Ishikawa (cell line): Measurements from ENCODE around the gene COX19.

Source experiments
- CEBPB ChIP-seq: IDR thresholded peaks from 2 replicates; pipeline ENCODE4 v1.6.1; 2012
- CREB1 ChIP-seq: IDR thresholded peaks from 2 replicates; pipeline ENCODE4 v1.6.1; 2012; ENCODE audit warnings: low read depth
- EGR1 ChIP-seq: IDR thresholded peaks from 2 replicates; pipeline ENCODE4 v1.6.1; 2012
- EP300 ChIP-seq: IDR thresholded peaks from 2 replicates; pipeline ENCODE4 v1.6.1; 2012; ENCODE audit warnings: borderline replicate concordance
- FOXM1 ChIP-seq: IDR thresholded peaks from 2 replicates; pipeline ENCODE4 v1.6.1; 2012; ENCODE audit warnings: low read depth, borderline replicate concordance
- NFIC ChIP-seq: IDR thresholded peaks from 2 replicates; pipeline ENCODE4 v1.6.1; 2012
- RAD21 ChIP-seq: IDR thresholded peaks from 2 replicates; pipeline ENCODE4 v1.6.1; 2012; ENCODE audit warnings: low read depth
- TAF1 ChIP-seq: IDR thresholded peaks from 2 replicates; pipeline ENCODE4 v1.6.1; 2012; ENCODE audit warnings: low read depth, mild to moderate bottlenecking
- TCF12 ChIP-seq: IDR thresholded peaks from 2 replicates; pipeline ENCODE4 v1.6.1; 2012; ENCODE audit warnings: low read depth
- TEAD4 ChIP-seq: IDR thresholded peaks from 2 replicates; pipeline ENCODE4 v1.6.1; 2012
- YY1 ChIP-seq: IDR thresholded peaks from 2 replicates; pipeline ENCODE4 v1.6.1; 2012; ENCODE audit warnings: low read depth
- ZBTB7A ChIP-seq: IDR thresholded peaks from 2 replicates; pipeline ENCODE4 v1.6.1; 2012; ENCODE audit warnings: low read depth
- TF ChIP-seq, protein P1 (sequence below): IDR thresholded peaks from 2 replicates; pipeline ENCODE4 v1.6.1; 2012
- TF ChIP-seq, protein P2 (sequence below): IDR thresholded peaks from 2 replicates; pipeline ENCODE4 v1.6.1; 2012
- TF ChIP-seq, protein P3 (sequence below): IDR thresholded peaks from 2 replicates; pipeline ENCODE4 v1.6.1; 2012; ENCODE audit warnings: low read depth, mild to moderate bottlenecking

COX19 gene

DNA sequence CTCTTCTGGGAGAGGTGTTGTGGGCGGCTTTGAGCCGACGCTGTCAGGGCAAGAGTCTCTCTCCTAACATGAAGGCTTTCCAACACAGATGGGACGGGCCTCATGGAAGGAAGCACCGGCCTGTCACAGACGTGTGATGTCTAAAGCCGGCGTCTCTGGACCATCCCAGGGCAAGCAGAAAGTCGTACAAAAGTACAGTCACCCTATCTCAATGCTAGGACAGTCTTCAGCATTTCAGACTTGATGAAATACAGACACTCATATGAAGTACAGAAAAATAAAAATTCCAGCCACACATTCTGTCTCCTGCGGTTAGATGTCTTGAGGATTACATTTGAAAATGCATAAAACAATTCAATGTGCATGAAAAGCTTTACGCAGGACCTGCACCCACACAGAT lies 38.2 kb upstream of the COX19 start:
- TF ChIP-seq CREB1, result no peak
- TF ChIP-seq NFIC, result no peak
- TF ChIP-seq, protein P1, sequence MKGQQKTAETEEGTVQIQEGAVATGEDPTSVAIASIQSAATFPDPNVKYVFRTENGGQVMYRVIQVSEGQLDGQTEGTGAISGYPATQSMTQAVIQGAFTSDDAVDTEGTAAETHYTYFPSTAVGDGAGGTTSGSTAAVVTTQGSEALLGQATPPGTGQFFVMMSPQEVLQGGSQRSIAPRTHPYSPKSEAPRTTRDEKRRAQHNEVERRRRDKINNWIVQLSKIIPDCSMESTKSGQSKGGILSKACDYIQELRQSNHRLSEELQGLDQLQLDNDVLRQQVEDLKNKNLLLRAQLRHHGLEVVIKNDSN, result no peak
- no peak for TF ChIP-seq RAD21
- TF ChIP-seq YY1, result no peak

DNA sequence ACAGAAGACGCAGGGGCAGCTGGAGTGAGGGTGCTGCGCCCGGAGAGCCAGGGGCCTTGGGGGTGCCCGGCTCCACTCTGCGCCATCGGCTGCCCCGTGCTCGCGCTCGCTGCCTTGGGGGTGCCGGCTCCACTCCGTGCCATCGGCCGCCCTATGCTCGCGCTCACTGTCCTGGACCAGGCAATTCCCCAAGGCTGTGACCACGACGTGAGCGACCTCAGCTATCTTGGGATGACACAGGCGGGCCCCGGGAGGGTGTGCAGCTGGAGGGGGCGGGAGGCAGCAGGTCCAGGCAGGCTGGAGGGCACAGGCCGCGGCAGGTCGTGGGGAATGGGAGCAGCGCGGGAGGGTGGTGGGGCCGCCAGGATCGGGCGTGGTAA lies 37.4 kb upstream of the COX19 start:
- no peak for TF ChIP-seq CEBPB
- TF ChIP-seq YY1, result no peak
- TF ChIP-seq, protein P2, sequence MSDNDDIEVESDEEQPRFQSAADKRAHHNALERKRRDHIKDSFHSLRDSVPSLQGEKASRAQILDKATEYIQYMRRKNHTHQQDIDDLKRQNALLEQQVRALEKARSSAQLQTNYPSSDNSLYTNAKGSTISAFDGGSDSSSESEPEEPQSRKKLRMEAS, result no peak
- no peak for TF ChIP-seq TCF12
- TF ChIP-seq ZBTB7A, result no peak
- TF ChIP-seq, protein P3, sequence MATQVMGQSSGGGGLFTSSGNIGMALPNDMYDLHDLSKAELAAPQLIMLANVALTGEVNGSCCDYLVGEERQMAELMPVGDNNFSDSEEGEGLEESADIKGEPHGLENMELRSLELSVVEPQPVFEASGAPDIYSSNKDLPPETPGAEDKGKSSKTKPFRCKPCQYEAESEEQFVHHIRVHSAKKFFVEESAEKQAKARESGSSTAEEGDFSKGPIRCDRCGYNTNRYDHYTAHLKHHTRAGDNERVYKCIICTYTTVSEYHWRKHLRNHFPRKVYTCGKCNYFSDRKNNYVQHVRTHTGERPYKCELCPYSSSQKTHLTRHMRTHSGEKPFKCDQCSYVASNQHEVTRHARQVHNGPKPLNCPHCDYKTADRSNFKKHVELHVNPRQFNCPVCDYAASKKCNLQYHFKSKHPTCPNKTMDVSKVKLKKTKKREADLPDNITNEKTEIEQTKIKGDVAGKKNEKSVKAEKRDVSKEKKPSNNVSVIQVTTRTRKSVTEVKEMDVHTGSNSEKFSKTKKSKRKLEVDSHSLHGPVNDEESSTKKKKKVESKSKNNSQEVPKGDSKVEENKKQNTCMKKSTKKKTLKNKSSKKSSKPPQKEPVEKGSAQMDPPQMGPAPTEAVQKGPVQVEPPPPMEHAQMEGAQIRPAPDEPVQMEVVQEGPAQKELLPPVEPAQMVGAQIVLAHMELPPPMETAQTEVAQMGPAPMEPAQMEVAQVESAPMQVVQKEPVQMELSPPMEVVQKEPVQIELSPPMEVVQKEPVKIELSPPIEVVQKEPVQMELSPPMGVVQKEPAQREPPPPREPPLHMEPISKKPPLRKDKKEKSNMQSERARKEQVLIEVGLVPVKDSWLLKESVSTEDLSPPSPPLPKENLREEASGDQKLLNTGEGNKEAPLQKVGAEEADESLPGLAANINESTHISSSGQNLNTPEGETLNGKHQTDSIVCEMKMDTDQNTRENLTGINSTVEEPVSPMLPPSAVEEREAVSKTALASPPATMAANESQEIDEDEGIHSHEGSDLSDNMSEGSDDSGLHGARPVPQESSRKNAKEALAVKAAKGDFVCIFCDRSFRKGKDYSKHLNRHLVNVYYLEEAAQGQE, result no peak
- no peak for TF ChIP-seq RAD21

DNA sequence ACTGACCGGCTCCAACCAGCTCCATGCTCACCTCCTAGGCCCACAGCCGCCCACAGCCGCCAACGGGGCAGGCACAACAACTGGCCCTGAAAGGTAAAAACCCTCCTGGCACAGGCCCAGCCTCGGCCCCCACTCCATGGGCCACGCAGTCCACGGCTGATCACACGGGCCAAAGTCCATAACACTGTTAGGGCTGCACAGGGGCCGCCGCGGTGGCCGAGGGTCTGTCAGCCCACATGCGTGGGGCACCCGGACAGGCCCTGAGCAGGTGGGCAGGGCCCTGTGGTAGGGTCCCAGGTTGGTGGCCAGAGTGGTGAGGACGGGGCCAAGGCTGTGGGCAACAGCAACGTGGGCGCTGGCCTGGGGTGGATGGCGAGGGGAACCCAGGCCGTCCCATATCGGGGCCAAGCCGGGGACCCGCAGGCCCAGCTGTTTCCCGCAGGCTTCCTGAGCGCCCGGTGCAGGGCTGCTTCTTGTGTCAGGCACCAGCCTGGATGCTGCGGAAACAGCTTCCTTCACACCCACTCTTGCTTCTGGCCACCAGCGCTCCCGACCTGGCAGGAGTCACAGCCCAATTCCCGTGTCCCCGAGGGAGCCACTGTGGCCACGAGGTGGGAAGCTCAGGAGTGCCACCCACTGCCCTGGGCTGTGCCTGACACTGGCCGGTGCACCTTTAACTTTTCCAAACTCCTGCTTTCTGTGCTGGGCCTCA lies 36.8 kb upstream of the COX19 start:
- TF ChIP-seq EP300 (no peak), TCF12 (no peak), FOXM1 (no peak), ZBTB7A (no peak), RAD21 (no peak), CREB1 (no peak), TAF1 (no peak), NFIC (no peak), TEAD4 (no peak), CEBPB (no peak), YY1 (no peak), EGR1 (no peak)
- TF ChIP-seq, protein P1, result no peak
- TF ChIP-seq, protein P3, result no peak
- TF ChIP-seq, protein P2, result no peak

DNA sequence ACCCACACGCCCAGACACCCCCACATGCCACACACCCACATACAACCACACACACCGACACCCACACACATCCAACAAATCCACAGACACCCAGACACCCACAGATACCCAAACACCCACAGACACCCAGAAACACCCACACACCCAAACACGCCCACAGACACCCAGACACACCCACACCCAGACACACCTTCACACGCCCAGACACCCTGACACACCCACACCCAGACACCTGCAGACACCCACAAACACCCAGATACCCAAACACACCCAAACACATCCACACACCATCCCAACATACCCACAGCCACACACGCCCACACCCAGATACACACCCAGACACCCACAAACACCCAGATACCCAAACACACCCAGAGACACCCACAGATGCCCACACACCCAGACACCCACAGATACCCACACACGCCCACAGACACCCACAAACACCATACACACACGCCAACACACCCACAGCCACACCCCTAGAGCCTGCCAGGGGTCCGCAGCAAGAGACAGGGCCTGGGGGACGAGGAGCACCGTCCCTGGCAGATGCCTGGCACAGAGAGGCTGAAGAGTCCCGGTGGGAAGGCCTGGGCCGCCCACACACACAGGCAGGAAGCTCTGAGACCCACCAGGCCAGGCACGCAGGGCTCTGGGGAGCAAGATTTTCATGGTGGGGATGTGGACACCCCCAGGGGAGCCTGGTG lies 36.1 kb upstream of the COX19 start:
- no peak for TF ChIP-seq EGR1
- TF ChIP-seq TAF1, result no peak
- TF ChIP-seq FOXM1, result no peak
- TF ChIP-seq NFIC, result no peak
- TF ChIP-seq TCF12, result no peak
- no peak for TF ChIP-seq TEAD4
- TF ChIP-seq ZBTB7A, result no peak
- no peak for TF ChIP-seq CREB1
- no peak for TF ChIP-seq CEBPB
- TF ChIP-seq YY1, result no peak
- TF ChIP-seq, protein P1, result no peak
- no peak for TF ChIP-seq EP300
- TF ChIP-seq, protein P3, result no peak
- TF ChIP-seq RAD21, result no peak
- TF ChIP-seq, protein P2, result no peak
